Measurements from ENCODE around the gene ELN.

- TF ChIP-seq CTCF (conservative IDR thresholded peaks at IDR 0.05; ENCODE audit: low read depth, low read length) (no peak), MXI1 (IDR thresholded peaks at IDR 0.05; ENCODE audit: borderline replicate concordance, low read depth, low read length) (no peak), POLR2A (IDR thresholded peaks at IDR 0.05; ENCODE audit: low read depth, low read length) (no peak), FOS (IDR thresholded peaks at IDR 0.05; ENCODE audit: low read depth, low read length) (no peak), SMC3 (IDR thresholded peaks at IDR 0.05; ENCODE audit: low read depth, low read length) (no peak), RAD21 (IDR thresholded peaks at IDR 0.05; ENCODE audit: low read length) (no peak), CEBPB (IDR thresholded peaks at IDR 0.05; ENCODE audit: low read depth, low read length) (no peak)
Measured at GRCh38 chr7:74063223-74063641, 35.3 kb downstream of the ELN start.

Data from IMR-90 (cell line).